GM18517 (cell line): Measurements from ENCODE around the gene NEU3.
A peak's percentile ranks its signal among the peaks of the same experiment; 100 is the strongest.
"Not testable (repeated sequence)": the region's sequence is repeated elsewhere in the genome, so short reads cannot be mapped to it uniquely, and the experiment has no call there.

Experiments
- ATAC-seq: cut with Tn5 transposase; IDR thresholded peaks from one replicate; pipeline ENCODE4 v1.9.1; 2021; ENCODE audit warnings: mild to moderate bottlenecking, moderate library complexity; ENCODE audit not compliant: unreplicated experiment

NEU3 gene, protein sequence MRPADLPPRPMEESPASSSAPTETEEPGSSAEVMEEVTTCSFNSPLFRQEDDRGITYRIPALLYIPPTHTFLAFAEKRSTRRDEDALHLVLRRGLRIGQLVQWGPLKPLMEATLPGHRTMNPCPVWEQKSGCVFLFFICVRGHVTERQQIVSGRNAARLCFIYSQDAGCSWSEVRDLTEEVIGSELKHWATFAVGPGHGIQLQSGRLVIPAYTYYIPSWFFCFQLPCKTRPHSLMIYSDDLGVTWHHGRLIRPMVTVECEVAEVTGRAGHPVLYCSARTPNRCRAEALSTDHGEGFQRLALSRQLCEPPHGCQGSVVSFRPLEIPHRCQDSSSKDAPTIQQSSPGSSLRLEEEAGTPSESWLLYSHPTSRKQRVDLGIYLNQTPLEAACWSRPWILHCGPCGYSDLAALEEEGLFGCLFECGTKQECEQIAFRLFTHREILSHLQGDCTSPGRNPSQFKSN

DNA sequence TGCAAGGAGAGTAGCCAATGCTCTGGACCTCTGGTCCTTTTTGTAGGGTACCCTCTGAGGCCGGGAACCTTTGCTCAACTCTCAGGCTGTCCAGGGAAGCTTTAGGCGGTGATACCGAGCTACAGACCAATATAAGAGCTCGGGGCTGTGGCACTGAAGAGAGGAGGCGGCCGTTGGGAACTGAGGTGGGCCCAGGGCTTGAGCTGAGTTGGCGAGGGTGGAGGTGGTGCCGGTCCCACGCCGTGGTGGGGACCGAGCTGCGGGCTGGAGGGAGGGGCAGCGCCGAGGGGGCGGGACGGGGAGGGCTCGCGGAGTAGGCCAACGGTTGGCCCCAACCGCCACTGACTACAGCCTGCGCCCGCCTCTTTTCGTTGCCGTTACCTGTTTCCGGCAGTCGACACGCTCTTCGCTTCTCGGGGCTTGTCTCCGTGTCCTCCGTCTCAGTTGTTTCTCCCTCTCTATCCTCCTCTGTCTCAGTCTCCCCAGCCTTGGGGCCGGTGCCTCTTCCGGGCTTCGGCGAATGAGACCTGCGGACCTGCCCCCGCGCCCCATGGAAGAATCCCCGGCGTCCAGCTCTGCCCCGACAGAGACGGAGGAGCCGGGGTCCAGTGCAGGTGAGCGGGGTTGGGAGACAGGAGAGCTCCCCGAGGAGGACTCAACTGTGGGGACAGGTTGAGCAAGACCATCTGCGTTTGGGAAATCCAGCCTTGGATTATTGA lies at the start of gene NEU3:
Gene NEU3 (plus strand): TSS at position 393 of the 719 bp plus-strand sequence. CDS start 128 bp downstream, at position 521.
- peak; percentile 84 for ATAC-seq

DNA sequence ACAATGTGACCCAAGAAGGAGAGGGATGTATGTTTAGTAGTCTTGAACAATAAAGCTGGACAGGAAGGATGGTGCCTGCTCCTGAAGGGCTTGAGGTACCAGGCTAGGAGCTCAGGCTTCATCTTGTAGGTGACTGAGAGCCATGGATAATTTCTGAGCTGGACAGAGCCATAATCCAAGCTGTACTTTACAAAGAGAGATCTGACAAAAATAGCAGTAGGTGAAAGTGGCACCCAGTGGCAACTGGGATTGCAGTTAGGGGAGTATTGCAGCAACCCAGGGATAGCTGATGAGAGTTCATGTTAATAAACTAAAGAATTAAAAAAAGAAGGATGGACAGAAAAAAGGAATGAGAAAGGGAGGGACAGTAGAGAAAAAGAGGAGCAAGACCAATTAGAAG lies 47.2 kb upstream of the NEU3 start:
- ATAC-seq, result no peak

DNA sequence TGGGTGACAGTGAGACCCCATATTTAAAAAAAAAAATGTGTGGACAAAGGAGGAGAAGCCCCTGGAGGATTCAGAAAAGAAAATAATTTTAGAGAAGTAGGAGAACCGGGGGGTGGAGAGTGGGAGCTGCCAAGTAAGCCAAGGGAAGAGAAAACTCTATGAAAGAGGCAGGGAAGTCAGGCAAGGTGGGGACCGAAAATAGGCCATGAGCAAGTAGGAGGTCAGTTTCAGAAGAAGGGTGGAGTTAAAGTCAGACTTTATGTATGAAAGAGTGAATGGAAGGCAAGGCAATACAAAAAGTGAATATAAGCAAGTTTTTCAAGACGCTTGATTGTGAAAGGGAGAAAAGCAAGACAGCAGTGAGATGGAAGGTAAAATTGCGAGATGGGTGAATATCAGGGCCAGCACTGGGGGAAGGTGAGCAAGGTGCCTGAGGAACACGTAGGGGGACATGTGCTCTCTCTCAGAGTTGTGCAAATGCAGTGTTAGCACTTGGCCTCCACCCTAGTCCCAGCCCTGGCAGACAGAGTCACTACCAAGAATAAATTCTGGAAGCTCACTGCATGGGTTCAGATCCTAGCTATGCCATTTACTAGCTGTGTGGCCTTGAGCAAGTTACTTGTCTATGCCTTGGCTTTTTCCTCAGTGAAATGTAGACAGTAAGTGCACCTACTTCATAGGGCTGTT lies 46.5 kb upstream of the NEU3 start:
- ATAC-seq, result no peak

DNA sequence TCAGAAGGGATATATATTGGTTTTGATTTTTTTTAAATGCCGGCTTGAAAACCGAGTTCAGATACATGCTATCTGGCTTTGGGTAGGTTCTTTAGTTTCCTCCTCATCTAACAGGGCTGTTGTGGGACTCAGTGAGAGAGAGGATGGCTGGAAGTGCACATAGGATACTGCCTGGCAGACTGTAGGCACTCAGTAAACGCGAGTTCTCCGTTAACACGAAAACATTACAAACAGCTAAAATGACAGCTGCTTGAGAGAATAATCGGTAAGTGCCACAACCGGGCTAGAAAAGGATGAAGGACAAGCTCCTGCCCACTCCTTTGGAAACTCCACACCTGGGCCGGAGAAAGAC lies 40.2 kb upstream of the NEU3 start:
- peak; percentile 4 for ATAC-seq

DNA sequence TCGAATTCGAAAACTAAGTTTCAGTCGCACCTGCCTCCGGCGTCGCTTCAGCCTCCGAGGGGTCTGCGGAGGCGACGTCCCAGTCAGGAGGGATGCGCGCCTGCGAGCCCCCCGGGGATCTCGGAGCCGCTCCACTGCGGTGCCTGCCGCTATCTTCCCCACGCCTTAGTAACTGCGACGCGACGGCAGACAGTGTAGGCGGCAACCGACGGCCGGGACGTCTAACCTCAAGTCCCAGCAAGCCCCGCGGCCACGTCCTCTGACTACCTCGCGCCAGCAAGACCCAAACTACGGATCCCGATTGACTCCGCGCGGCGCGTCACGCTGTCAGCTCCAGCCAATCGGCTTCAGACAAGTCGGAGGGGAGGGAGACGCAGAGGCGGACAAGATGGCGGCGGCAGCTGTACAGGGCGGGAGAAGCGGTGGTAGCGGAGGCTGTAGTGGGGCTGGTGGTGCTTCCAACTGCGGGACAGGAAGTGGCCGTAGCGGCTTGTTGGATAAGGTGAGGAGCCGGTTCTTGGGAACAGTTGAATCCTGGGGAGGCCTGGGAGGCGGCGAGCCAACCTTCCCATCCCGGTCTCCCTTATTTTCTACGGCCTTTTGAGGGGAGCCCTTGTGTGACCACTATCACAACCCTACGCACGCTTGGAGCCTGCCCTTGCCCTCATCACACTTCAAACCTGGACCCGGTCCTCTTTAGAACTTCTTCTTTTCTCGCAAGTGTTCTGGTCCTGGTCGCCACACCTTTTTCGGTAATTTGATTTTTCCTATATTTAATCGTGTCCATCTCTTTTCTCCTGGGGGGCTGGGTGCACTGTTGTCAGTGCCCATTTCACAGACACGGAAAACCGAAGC lies 39.6 kb upstream of the NEU3 start, which contains the start of the genes SPCS2 and XRRA1:
Gene SPCS2 (plus strand): TSS at position 369 of the 855 bp plus-strand sequence. CDS start 20 bp downstream, at position 389.
Gene XRRA1 (minus strand): TSS at position 194 of the 855 bp plus-strand sequence. CDS start 8,213 bp downstream, outside the sequence.
- peak; percentile 90 for ATAC-seq

DNA sequence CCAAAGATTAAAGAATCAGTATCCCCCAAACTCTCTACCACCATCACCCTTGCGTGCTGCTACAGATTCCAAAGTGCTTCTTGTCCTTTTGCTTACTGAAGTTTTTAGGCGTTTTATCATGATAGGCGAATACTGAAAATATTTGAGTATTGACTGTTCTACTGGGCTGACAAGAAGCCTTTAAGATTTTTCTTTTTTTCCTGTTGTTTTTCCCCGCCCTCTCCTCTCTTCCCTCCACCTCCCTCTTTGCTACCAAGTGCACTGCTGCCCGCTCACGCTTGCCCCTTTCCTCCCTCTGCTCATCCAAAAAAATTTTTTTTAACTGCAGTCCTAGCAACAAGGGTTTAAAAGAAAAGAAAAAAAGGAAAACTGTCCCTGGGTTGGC lies 39.0 kb upstream of the NEU3 start:
- no peak for ATAC-seq

DNA sequence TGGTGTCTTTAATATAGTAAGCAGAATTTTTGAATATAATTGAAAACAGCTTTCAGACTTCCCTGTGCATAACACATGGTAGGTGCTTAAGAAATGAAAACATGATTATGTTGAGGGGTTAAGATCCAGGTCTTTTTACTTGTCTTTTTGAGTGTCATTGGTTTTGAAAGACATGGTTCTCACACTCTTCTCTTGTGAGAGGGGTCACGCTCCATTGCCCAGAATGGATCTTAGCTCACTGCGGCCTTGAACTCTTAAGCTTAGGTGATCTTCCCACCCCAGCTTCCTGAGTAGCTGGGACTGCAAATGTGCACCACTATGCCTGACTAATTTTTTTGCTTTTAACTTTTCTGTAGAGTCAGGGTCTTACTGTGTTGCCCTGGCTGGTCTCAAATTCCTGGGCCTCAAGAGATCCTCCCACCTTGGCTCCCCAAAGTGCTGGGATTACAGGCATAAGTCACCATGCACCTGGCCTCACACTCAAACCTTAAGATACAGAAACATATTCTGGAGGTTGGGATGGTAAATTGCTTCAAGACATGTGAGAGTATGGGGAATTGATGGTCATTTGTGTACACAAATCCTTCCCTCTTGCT lies 38.3 kb upstream of the NEU3 start:
- ATAC-seq, result no peak

DNA sequence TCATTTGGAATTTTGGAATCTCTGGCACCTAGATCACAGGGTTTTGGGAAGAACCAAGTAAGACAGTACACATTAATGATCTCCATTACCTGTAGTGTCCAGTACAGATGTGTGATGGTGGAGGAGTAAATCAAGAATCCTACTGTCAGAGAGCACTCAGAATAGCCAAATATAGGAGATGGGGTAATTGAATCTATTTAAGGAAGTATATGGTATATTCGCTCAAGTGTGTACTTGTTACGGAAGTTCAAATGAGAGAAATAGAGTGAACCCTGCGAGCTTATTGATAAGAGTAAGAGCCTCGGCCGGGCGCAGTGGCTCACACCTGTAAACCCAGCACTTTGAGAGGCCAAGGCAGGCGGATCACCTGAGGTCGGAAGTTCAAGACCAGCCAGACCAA lies 37.5 kb upstream of the NEU3 start:
- ATAC-seq, result no peak

DNA sequence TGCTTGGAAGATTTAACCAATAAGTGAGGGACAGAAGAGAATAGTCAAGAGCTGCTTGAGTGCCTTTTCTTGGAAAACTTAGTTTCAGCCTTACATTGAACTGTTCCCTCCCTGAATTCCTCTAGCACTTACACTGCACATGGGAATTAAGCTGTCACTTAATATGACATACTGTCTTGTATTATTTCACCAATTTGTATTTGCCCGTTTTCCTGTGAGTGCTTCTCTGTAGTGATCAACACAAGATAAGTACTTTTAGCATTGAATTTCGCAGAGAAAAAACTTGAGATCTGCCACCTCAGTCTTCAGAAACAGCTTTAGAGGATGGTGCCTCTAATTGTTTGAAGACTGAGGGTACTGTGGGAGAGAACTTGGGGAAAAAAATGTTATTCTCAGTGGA lies 36.0 kb upstream of the NEU3 start:
- no peak for ATAC-seq

DNA sequence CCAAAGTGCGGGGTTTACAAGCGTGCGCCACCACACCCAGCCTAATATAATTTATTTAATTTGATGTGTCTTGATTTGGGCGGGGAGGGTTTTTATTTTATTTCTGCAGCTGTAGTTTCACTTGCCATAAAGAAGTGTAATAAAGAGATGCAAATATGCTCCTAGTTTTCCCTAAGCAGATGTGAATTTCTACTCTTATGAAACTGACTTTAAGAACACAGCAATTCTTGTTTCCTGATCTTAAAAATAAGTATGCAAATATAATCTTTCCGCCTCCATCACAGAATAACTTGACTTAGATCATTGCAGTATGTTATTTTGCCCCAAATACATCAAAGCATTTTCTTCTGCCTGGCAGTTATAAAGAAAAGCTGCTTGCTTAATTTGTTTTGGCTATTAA lies 35.3 kb upstream of the NEU3 start:
- no peak for ATAC-seq

DNA sequence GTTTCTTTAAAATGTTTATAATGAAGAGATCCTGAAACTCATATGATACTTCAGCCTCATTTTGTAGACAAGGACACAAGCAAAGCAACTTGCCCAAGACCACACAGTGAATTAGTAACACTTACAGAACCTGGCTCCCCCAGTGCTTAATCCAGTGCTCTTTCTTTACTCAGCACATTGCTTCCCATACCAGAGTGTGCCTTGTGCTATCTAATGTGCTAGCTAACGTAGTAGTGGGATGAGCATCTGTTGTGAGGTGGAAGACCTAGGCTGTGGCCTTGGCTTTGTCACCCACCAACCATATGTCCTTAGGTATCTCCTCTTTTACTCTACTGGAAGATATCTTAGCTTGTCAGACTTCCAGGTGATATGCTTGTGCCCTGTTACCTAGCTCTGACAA lies 34.5 kb upstream of the NEU3 start:
- no peak for ATAC-seq

DNA sequence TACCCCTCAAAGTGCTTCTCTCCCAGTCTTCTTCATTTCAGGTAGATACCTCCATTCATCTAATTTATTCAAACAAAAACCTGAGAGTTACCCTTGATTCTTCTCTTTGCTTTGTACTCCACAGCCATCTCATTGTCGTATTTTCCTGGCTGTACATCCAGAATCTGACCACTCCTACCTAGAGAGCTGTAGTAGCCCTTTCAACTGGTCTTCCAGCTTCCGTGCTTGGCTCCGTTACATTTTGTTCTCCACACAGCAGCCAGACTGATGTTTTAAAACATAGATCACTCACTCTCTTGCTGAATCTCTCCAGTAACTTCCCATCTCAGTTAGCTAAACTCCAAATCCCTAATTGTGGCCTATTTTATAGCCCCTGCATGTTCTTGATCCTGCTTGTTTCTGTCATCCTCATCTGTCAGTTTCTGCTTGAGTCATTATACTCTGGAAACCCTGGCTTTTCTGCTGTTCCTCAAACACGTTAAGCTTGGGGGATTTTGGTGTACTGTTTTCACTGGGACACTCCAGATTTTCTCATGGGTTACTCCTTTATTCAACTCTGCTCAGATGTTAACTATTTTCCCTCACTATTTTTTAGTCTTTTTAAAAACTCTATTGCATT lies 32.2 kb upstream of the NEU3 start:
- ATAC-seq, result no peak

DNA sequence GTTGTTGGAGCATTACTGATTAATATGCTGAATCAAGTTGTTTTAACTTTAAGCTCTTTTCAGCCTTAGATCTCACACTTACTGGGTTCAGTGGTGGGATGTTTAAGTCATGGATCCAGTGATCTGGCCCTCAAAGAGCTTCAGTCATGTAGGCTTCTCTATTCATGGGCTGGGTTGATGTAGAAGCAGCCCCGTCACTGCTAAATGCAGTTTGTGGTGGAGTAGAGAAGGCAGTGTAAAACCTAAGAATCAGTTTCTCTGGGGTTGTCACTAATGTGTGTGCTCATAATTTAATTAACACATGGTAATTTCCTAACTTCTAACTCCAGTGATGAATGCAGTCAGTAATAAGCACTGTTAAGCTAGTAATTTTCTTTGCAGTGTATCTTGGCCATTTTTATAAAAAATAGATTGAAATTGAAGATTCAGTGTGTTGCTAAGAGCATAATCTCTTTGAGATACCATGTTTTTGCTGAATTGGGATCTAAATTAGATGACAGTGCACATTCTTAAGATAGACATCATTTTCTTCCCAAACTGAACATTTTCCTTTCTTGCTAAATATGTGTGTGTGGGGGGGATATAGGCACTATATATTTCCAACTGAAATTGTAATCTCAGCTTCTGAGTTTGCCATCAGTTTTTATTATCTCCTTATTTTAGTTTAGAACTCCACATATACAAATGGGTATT lies 30.6 kb upstream of the NEU3 start:
- ATAC-seq, result no peak

DNA sequence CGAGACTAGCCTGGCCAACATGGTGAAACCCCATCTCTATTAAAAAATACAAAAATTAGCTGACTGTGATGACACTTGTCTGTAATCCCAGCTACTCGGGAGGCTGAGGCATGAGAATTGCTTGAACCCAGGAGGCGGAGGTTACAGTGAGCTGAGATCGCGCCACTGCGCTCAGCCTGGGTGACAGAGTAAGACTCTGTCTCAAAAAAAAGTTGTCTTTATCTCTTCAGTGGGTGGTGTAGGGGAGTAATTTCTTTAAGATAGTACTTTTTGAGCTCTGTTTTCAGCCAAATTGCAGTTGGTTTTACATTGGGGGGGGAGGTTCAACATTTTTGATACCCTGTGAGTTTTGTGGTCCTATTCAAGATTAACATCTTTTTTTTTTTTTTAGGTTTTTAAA lies 28.6 kb upstream of the NEU3 start:
- ATAC-seq, result not testable (repeated sequence)

DNA sequence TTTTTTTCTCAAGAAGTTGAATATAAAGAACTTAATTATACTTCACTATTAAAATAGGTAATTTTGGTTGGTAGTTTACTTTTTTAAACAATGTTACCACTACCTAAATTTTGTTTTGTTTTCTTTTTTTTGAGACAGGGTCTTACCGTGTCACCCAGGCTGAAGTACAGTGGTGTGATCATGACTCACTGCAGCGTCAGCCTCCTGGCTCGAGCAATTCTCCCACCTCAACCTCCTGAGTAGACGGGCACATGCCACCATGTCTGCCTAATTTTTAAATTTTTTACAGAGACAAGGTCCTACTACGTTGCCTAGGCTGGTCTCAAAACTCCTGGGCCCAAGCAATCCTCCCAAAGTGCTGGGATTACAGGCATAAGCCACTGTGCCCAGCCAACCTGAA lies 22.1 kb upstream of the NEU3 start:
- ATAC-seq, result no peak

DNA sequence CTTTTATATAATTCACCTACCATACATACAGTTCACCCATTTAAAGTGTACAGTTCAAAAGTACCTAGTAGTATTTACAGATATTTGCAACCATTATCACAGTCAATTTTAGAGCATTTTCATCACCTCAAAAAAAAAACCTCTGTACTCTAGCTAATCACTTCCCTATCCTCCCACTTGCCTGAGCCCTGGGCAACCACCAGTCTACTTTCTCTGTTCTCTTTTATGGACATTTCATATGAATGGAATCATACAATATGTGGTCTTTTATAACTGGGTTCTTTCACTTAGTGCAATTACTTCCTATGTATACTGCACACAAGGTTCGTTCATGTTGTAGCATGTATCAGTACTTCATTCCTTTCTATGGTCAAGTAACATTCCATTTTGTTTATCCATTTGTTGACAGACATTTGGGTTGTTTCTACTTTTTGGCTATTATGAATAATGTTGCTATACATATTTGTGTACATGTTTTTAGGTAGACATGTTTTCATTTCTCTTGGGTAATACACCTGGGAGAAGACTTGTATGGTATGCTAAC lies 17.8 kb upstream of the NEU3 start:
- no peak for ATAC-seq

DNA sequence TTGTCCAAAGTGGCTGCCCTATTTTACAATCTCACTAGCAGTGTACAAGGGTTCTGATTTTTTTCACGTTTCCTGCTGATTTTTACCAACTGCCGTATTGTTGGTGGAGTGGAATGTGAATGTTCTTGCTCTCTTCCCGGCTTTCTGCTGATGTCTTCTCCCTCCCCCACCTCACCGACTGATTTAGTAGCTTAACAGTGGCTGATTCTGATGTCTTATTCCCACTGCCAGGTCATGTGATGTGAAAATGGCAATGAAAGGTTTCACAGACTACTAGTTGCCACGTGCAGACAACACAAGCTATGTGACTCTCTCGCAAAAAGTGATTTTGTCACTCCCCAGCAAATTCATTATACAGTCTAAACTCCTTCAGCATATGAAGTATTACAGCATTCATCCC lies 17.3 kb upstream of the NEU3 start:
- no peak for ATAC-seq

DNA sequence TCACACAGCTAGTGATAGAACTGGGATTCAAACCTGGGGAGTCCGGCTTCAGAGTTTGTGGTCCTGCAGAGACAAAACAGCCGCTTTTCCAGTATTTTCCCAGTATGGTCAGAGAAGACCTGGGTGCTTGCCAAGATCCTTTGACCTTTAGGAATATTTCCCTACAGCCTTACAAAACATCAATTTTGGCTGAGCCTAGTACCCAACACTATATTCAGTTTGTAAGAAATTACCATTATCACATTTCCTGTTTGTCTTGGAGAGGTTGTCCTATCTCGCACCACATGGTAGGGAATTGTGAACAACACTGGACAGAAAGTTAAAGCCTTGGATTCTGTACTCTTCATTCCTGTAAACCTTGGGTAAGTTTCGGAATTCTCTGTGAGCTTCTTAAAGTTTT lies 10.7 kb upstream of the NEU3 start:
- no peak for ATAC-seq

DNA sequence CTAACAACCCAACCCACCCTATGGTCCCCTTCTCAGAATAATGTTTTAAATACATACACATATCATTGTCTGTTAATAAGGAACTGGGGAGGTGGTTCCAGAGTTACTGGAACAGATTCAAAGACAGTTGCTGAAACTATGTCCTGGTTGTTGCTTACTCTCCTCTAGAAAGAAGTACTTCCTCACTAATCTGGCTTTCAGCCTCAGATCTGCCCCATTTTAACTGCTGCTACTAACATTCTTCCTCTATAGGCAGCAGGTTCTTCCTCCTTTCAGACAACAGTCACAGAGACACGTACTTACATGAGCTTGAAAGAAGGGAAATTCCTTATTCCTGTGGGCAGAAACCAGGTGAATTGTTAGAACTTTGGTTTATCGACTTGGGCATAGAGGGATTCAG lies 8.1 kb upstream of the NEU3 start:
- ATAC-seq, result no peak
